Calu3 (cell line): ENCODE results near the gene TYMS. TPM values are rescaled to one million over a fixed set of nuclear protein-coding genes. Genes with fewer than 3 reads are reported as not detected.

Experiments
- BruUV-seq: library from RNA; stranded (reverse); fragments of 400-500 nt; replicated peaks from 2 replicates; lab custom pipeline; 2021; lab: Mats Ljungman, UMichigan
- CTCF ChIA-PET: fragments of 300-600 bp; sonication (Branson Sonifier 250); formaldehyde crosslinking; loops from one replicate; lab custom pipeline; 2022; ENCODE audit warnings: antibody characterized with exemption; lab: Charles Lee
- DNase-seq: peaks from one replicate; pipeline ENCODE4 v3.0.0; 2022
- H3K27ac Mint-ChIP-seq: one replicate; pipeline ENCODE4 v1.8.0; 2022; ENCODE audit warnings: mixed read lengths; ENCODE audit not compliant: unreplicated experiment
- H3K27me3 Mint-ChIP-seq: one replicate; pipeline ENCODE4 v1.8.0; 2022; ENCODE audit warnings: mixed read lengths; ENCODE audit not compliant: unreplicated experiment
- H3K36me3 Mint-ChIP-seq: one replicate; pipeline ENCODE4 v1.8.0; 2022; ENCODE audit warnings: mild to moderate bottlenecking, moderate library complexity, mixed read lengths; ENCODE audit not compliant: insufficient read depth, unreplicated experiment
- H3K4me1 Mint-ChIP-seq: one replicate; pipeline ENCODE4 v1.8.0; 2022; ENCODE audit warnings: mild to moderate bottlenecking, low read depth, mixed read lengths; ENCODE audit not compliant: unreplicated experiment
- H3K4me3 Mint-ChIP-seq: one replicate; pipeline ENCODE4 v1.8.0; 2022; ENCODE audit warnings: mild to moderate bottlenecking, low read depth, moderate library complexity, mixed read lengths; ENCODE audit not compliant: unreplicated experiment
- H3K9me3 Mint-ChIP-seq: one replicate; pipeline ENCODE4 v1.8.0; 2022; ENCODE audit warnings: low read depth, mixed read lengths; ENCODE audit not compliant: unreplicated experiment
- CTCF ChIP-seq: fragments of 200-600 bp; IDR thresholded peaks from one replicate; pipeline ENCODE4 v1.8.0; 2022; ENCODE audit warnings: antibody characterized with exemption; ENCODE audit not compliant: unreplicated experiment
- intact Hi-C: fragments of 100-400 bp; cut with micrococcal nuclease; formaldehyde crosslinking; loops from one replicate; pipeline ENCODE4 v1.10.0; 2022; ENCODE audit not compliant: unreplicated experiment
- total RNA-seq: library from RNA; stranded (reverse); gene quantifications from 2 replicates; pipeline ENCODE4 v1.2.3, GENCODE V29; 2022

TYMS gene
- total RNA-seq, 1 experiment from 2014 or later: 84.1 TPM

GRCh38 chr18:682833-683232, 25.4 kb downstream of the TYMS start:
- Mint-ChIP-seq H3K27me3 (no peaks in the 10 kb centered on the region), H3K9me3 (no peaks in the 10 kb centered on the region), H3K27ac (no peak overlapping the region), H3K4me3 (no peak overlapping the region), H3K4me1 (no peaks in the 10 kb centered on the region), H3K36me3 (peaks cover 72% of the 10 kb centered on the region)
- intact Hi-C loops: no loop called here
- CTCF ChIA-PET: interaction anchor here (0.7 kb wide), 2 partner anchors 58 to 1637 kb away, joined by 3 read pairs; no protein-coding TSS in a partner anchor
- DNase-seq: no peak
- no peak for TF ChIP-seq CTCF
- BruUV-seq: no TSS peak

GRCh38 chr18:683531-683930, 26.1 kb downstream of the TYMS start:
- Mint-ChIP-seq H3K27ac (no peak overlapping the region), H3K27me3 (no peaks in the 10 kb centered on the region), H3K4me1 (no peaks in the 10 kb centered on the region), H3K9me3 (no peaks in the 10 kb centered on the region), H3K36me3 (peaks cover 79% of the 10 kb centered on the region), H3K4me3 (no peak overlapping the region)
- TF ChIP-seq CTCF: no peak
- BruUV-seq: no TSS peak
- CTCF ChIA-PET: no interaction called here
- DNase-seq: no peak
- intact Hi-C loops: no loop called here

- intact Hi-C loops: no loop called here
- Mint-ChIP-seq H3K4me1 (no peaks in the 10 kb centered on the region), H3K4me3 (no peak overlapping the region), H3K27me3 (no peaks in the 10 kb centered on the region), H3K9me3 (no peaks in the 10 kb centered on the region), H3K27ac (no peak overlapping the region), H3K36me3 (peaks cover 81% of the 10 kb centered on the region)
- no peak for TF ChIP-seq CTCF
- DNase-seq: no peak
- CTCF ChIA-PET: no interaction called here
- BruUV-seq: no TSS peak
Observed at GRCh38 chr18:685438-685837, 28.0 kb downstream of the TYMS start.

- BruUV-seq: no TSS peak
- H3K27me3 Mint-ChIP-seq: no peaks in the 10 kb centered on the region
- H3K4me3 Mint-ChIP-seq: no peak overlapping the region
- TF ChIP-seq CTCF: no peak
- CTCF ChIA-PET: no interaction called here
- intact Hi-C loops: no loop called here
- no peaks in the 10 kb centered on the region for H3K9me3 Mint-ChIP-seq
- peak overlapping the region; percentile 29 for H3K27ac Mint-ChIP-seq
- peaks cover 75% of the 10 kb centered on the region for H3K36me3 Mint-ChIP-seq
- DNase-seq: no peak
- no peaks in the 10 kb centered on the region for H3K4me1 Mint-ChIP-seq
Observed at GRCh38 chr18:686339-687111, 29.1 kb downstream of the TYMS start.
